NT2/D1 (cell line): Measurements from ENCODE around the gene ABCC10.

Experiments
- SUZ12 ChIP-seq: IDR thresholded peaks from 2 replicates; pipeline ENCODE4 v1.6.1; 2011; ENCODE audit not compliant: insufficient read length, insufficient read depth; ENCODE audit errors: extremely low read depth
- YY1 ChIP-seq: IDR thresholded peaks from 2 replicates; pipeline ENCODE4 v1.6.1; 2011; ENCODE audit not compliant: insufficient read length, insufficient read depth
- ZNF274 ChIP-seq: IDR thresholded peaks from 2 replicates; pipeline ENCODE4 v1.6.1; 2011; ENCODE audit warnings: mild to moderate bottlenecking, low read depth, low read length

DNA sequence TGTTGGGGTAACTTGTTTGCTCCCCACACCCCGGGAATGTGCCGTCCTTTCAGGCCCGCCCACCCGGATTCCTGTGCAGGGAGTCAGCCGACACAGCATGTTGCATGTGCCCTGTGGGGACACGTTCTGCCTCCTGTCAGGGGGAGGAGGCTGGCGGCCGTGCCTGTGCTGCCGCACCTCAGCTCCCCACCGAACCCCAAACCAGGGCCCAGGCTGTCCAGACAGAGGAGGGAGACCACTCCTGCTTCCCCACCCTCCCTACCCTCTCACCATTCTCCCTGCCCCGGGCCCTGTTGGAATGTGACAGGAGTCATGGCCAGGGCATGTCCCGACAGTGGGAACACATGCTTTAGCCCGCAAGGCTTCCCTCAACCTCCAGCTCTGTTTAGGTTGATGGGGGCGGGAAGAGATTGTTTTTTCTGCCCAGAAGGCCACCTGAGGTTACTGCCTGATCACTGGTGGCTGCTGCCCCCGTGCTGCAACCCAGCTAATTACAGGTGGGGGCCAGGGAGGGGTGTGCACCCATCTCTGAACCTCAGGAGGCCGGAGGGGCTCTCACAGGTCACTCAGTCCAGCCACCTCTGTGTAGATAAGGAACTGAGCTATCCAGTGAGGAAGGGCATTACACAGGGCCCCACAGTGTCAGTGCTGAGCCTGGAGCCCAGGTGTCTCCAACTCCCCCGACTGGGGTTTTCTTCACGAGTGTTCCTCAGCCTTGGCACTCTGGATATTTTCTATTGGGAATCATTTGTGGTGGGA is 69.2 kb downstream of the ABCC10 start:
- TF ChIP-seq SUZ12, result no peak
- no peak for TF ChIP-seq ZNF274
- TF ChIP-seq YY1, result no peak
